Nephron (organoid): Measurements from ENCODE around the gene CCL3.
"Not testable (repeated sequence)": the region's sequence is repeated elsewhere in the genome, so short reads cannot be mapped to it uniquely, and the experiment has no call there.

Experiments used
- H3K27ac Mint-ChIP-seq, 3 experiments: 2 replicates each; pipeline ENCODE4 v1.8.0; 2020; ENCODE audit warnings: mixed read lengths in 3 of 3, mild to moderate bottlenecking in 2 of 3, moderate library complexity in 1 of 3
- H3K27me3 Mint-ChIP-seq: 2 replicates; pipeline ENCODE4 v1.8.0; 2021; ENCODE audit warnings: low read depth, mild to moderate bottlenecking, moderate library complexity, mixed read lengths
- H3K36me3 Mint-ChIP-seq: 2 replicates; pipeline ENCODE4 v1.8.0; 2020; ENCODE audit warnings: low read depth, mixed read lengths
- H3K4me1 Mint-ChIP-seq: 2 replicates; pipeline ENCODE4 v1.8.0; 2020; ENCODE audit warnings: mixed read lengths
- H3K4me3 Mint-ChIP-seq, 3 experiments: 2 replicates each; pipeline ENCODE4 v1.8.0; 2020; ENCODE audit warnings: mild to moderate bottlenecking in 3 of 3, mixed read lengths in 3 of 3, moderate library complexity in 2 of 3
- H3K9me3 Mint-ChIP-seq: 2 replicates; pipeline ENCODE4 v1.8.0; 2020; ENCODE audit warnings: mixed read lengths
- CTCF ChIP-seq, 3 experiments: fragments of 200-600 bp; sonication (generic); IDR thresholded peaks; one replicate each; pipeline ENCODE4 v1.5.0; 2021; ENCODE audit warnings: antibody characterized with exemption in 3 of 3; ENCODE audit not compliant: unreplicated experiment in 3 of 3

Gene CCL3

GRCh38 chr17:36095992-36096391 is 6.0 kb upstream of the CCL3 start:
- no peaks in the 10 kb centered on the region for H3K4me1 Mint-ChIP-seq
- H3K27me3 Mint-ChIP-seq, result peaks cover 12% of the 10 kb centered on the region
- TF ChIP-seq CTCF (IDR thresholded peaks at IDR 0.05; ENCODE audit: unreplicated experiment in 3 of 3), result no peak
- no peak overlapping the region for H3K4me3 Mint-ChIP-seq
- H3K9me3 Mint-ChIP-seq, result no peaks in the 10 kb centered on the region
- no peaks in the 10 kb centered on the region for H3K36me3 Mint-ChIP-seq
- H3K27ac Mint-ChIP-seq, result no peak overlapping the region

- no peak overlapping the region for H3K4me3 Mint-ChIP-seq
- no peaks in the 10 kb centered on the region for H3K36me3 Mint-ChIP-seq
- TF ChIP-seq CTCF (IDR thresholded peaks at IDR 0.05; ENCODE audit: unreplicated experiment in 3 of 3), result no peak
- peaks cover 8% of the 10 kb centered on the region for H3K27me3 Mint-ChIP-seq
- H3K4me1 Mint-ChIP-seq, result no peaks in the 10 kb centered on the region
- H3K27ac Mint-ChIP-seq, result no peak overlapping the region
- no peaks in the 10 kb centered on the region for H3K9me3 Mint-ChIP-seq
These were observed 4.8 kb upstream of the CCL3 start for GRCh38 chr17:36094746-36095145.

GRCh38 chr17:36094232-36094631 is 4.3 kb upstream of the CCL3 start:
- Mint-ChIP-seq H3K4me3 (no peak overlapping the region), H3K9me3 (no peaks in the 10 kb centered on the region), H3K36me3 (no peaks in the 10 kb centered on the region), H3K27ac (no peak overlapping the region), H3K27me3 (peaks cover 11% of the 10 kb centered on the region), H3K4me1 (no peaks in the 10 kb centered on the region)
- TF ChIP-seq CTCF (IDR thresholded peaks at IDR 0.05; ENCODE audit: unreplicated experiment in 3 of 3), result no peak

GRCh38 chr17:36092715-36093114 is 2.8 kb upstream of the CCL3 start:
- not testable (repeated sequence) for H3K36me3 Mint-ChIP-seq, H3K9me3 Mint-ChIP-seq, H3K4me3 Mint-ChIP-seq, H3K4me1 Mint-ChIP-seq, H3K27ac Mint-ChIP-seq
- H3K27me3 Mint-ChIP-seq, result peaks cover 11% of the 10 kb centered on the region

GRCh38 chr17:36092230-36092629 is 2.3 kb upstream of the CCL3 start:
- Mint-ChIP-seq H3K9me3 (no peaks in the 10 kb centered on the region), H3K27me3 (peaks cover 11% of the 10 kb centered on the region), H3K27ac (no peak overlapping the region), H3K4me3 (no peak overlapping the region), H3K4me1 (no peaks in the 10 kb centered on the region), H3K36me3 (no peaks in the 10 kb centered on the region)
- no peak for TF ChIP-seq CTCF (IDR thresholded peaks at IDR 0.05; ENCODE audit: unreplicated experiment in 3 of 3)

GRCh38 chr17:36089339-36089865 is 541 bp downstream of the CCL3 start:
- Mint-ChIP-seq H3K9me3 (no peaks in the 10 kb centered on the region), H3K36me3 (no peaks in the 10 kb centered on the region), H3K27me3 (peaks cover 15% of the 10 kb centered on the region), H3K4me3 (no peak overlapping the region), H3K4me1 (no peaks in the 10 kb centered on the region), H3K27ac (no peak overlapping the region)
- TF ChIP-seq CTCF (IDR thresholded peaks at IDR 0.05; ENCODE audit: unreplicated experiment in 3 of 3), result no peak
